Fibroblast of skin of scalp (primary cell): ENCODE data around the gene MOCS2.
A peak's percentile ranks its signal among the peaks of the same experiment; 100 is the strongest.

ENCODE experiments used
- DNase-seq: peaks from one replicate; pipeline ENCODE4 v3.0.0-alpha.2; 2013

The MOCS2 gene

GRCh38 chr5:53092242-53092641 lies 17.3 kb downstream of the MOCS2 start:
- no peak for DNase-seq

- peak; percentile 65 for DNase-seq
Observed at GRCh38 chr5:53091289-53091688, 18.3 kb downstream of the MOCS2 start.

DNA sequence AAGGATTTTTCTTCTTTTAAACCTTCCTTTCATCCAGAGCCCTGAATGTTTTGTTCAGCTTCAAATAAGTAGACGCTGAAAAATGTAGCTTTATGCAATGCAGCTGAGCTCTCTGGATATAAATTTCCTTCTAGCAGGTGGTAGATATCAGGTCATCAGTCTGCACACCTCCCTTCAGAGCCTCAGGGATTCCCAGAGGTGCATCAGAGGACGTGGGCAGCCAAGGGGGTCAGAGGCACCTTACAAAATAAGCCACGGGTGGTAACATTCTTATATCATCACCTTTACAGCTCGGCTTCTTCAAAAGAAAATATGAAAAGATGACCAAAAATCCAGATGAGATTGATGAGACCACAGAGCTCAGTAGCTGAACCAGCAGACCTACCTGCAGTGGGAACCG lies 19.3 kb downstream of the MOCS2 start:
- DNase-seq: no peak

DNA sequence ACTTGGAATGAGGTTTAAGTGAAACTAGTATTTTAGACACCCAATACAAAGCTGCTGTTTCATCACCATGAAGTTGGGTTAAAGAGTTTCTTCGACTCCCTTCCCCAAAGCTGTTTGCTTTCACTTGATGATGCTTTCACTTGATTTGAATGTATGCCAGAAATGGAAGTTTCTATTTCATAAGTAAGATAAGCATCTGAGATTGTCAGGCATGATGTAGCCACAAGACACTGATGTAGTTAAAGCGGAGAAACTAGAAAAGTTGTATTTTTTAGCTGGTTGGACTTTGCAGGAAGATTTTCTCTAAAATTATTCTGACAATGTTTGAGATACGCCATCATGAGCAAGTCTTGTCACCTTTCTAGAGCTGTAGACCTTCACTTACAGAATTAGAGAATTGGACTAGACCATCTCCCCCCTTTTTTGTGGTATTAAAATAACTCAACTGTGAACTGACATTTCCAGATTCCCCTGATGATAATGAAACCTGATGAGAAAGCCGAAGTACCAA lies 20.0 kb downstream of the MOCS2 start:
- DNase-seq: peak; percentile 16

GRCh38 chr5:53087621-53088121 lies 21.9 kb downstream of the MOCS2 start:
- DNase-seq: no peak

DNA sequence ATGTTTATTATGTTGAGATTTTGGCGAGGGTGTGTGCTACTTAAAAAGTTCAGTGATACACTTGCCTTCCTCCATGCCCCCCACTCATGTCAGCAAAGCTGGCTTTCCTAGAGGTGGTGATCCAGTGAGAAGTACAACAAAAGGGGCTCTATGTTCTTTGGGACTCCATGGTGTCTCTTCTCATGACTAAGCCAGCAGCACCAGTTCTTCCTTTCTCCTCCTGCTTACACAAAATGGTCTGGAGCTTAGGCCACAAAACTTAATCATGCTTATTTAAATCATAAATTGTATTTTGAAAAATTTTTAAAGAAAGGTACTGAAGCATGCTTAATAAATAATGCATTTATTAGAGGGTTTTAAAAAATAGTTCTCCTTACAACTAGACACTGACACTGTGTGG lies 22.4 kb downstream of the MOCS2 start:
- no peak for DNase-seq

DNA sequence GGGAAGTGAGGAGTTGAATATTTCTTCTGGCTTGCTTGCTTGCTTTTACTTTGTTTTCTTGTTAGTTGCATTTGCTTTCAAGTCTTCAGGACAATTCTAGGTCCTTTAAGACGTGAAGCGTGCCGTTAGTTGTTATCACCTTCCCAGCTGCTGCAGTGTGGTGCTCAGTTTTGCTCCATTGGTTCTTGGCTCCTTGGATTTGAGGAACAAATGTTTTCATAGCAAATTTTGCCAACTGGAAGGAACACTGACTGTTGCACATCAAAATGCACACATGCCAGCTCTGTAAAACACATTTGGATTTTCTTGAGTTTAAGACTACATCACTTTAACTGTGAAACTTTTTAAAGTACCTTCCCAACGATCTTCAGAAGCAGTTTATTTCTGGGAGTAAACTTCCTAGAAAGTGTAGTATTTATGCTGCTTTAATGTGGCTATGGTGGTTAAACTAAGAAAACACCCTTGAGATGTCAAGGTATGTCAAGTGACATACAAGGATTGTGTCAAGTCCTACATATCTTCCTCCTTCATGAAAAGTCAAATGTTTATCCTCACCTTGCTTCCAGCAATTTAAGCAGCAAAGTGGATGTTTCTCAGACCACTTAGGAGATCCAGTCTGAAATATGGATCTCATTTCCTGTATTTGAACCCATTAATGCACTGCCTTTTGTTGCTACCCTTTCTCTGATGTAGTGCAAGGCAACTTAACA lies 24.9 kb downstream of the MOCS2 start:
- no peak for DNase-seq

DNA sequence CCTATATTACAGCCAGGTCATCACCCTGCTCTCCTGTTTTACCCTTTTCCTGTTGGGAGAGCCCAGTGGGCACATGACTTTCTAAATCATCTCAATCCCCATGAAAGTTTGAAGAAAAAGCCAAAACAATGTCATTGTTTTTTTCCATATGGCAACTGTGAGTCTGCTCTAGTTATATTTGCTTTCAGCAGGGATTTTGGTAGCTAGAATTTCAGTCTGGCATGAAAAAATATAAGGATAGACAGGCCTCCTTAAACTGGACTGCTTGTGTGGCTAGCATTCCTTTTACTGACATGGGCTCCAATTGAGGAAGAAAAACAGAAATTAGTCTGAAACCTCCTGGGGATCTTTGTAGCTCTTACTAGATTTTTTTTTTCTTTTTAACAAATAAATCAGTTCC lies 25.6 kb downstream of the MOCS2 start:
- no peak for DNase-seq

DNA sequence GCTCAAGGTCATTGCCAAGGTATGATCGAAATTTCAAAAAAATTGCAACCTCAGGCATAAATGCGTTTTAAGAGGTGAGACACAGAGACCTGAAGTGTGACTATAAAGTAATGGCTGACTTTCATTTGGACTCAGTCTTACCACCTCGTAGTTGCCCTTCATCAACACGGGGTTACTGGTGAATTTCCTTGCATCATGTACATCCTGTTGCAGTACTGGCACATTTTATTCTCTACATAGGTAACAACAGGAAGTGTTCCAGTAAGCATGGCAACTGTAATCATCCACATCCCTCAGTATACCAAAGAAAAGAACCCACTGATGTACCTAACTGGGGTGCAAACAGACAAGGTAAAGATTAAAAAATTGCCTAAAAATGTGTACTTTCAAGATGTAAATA lies 29.3 kb downstream of the MOCS2 start:
- DNase-seq: no peak

DNA sequence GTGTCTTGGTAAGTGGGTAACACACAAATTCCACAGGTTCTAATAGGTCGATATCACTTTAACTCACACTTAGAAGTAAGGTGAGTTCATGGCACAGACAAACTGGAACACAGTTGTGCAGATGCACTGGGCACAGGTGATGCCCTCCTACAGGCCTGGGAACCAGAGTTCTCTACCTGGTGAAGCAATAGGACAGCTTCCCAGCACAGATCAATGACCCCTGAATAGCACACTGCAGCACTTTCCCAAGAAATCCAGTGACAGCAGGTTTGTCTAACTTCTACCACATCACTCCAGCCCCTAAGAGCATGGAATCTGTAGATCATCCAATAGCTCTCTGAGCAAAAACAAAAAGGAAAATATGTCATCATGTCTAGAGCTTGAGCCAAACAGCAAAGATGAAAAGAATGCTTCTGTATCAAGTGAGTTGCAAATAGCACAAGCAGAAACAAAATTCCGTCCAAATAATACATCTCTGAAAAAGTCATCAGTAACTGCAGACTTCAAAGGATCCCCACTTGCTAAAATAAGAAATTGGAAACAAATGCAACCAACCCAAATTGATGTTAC lies 33.5 kb downstream of the MOCS2 start:
- DNase-seq: no peak

GRCh38 chr5:53073348-53073747 lies 36.2 kb downstream of the MOCS2 start:
- DNase-seq: no peak

- peak; percentile 59 for DNase-seq
Observed at GRCh38 chr5:53071738-53072137, 37.8 kb downstream of the MOCS2 start.

DNA sequence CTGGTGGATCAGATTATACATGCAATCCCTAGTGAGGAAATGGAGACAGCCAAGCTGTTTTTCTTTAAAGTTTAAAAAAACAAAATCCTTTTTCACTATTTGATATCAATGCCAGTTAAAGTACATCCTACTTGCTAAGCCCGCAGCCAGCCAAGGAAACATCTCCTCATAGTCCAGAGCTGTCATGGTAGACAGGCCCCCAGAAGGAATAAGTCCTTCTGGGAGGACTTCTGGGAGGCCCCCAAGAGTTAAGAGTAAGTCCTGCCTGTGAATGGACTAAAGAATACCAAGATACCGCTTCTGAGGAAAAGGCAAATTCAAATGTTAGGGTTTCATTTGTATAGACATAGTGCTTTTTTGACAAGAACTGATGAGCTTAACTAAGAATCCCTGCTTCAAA lies 38.3 kb downstream of the MOCS2 start:
- DNase-seq: peak; percentile 15

- DNase-seq: peak; percentile 62
Observed at GRCh38 chr5:53069626-53070025, 39.9 kb downstream of the MOCS2 start.

DNA sequence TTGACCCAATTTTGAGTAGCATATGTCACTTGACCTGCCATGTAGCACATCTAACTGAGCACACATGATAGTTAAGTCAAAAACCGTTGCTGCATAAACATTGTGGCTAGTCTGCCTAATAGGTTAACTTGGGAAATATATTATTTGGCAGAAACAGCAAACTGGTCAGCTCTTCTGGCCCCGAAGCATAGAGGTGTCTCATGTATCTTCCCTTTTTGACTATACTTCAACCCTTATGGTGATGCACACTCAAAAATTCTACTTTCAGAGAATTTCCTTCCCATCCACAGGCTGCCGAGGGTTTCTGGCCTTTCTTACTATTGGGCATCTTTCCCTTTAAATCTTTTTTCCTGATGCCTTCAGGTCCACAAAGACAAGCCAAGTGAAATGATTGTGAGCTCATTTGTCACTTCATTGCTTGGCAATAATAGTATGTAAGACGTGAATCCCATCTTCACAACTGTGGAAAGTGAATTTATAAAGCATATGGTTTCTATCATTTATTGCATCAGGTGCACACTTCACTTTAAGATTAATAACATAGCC lies 41.2 kb downstream of the MOCS2 start:
- DNase-seq: no peak

DNA sequence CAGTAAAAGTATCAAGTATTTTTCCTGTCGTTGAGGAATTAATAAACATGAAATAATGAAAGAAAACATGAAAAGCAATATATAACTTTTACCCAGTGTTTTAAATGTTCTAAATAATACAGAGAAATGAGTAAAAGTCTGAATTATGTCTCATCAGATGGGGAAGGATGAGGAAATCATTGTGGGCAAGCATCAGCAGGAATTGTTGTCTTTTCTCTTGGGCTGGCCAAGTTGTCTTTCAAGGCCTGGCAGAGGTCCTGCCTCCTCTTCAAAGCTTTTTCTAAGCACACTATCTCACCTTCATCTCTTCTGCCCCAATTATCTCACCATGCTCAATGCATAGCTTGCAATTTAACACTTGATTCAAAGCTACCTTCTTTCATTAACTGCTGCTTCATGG lies 41.9 kb downstream of the MOCS2 start:
- peak; percentile 42 for DNase-seq

GRCh38 chr5:53066088-53066487 lies 43.5 kb downstream of the MOCS2 start:
- DNase-seq: no peak

GRCh38 chr5:53063791-53064190 lies 45.8 kb downstream of the MOCS2 start:
- DNase-seq: peak; percentile 19

- peak; percentile 36 for DNase-seq
Observed at GRCh38 chr5:53063176-53063575, 46.4 kb downstream of the MOCS2 start.

GRCh38 chr5:53059281-53059680 lies 50.3 kb downstream of the MOCS2 start:
- DNase-seq: peak; percentile 21

GRCh38 chr5:53055365-53055764 lies 54.2 kb downstream of the MOCS2 start:
- DNase-seq: no peak

GRCh38 chr5:53053364-53053763 lies 56.2 kb downstream of the MOCS2 start:
- DNase-seq: no peak

GRCh38 chr5:53052499-53052898 lies 57.1 kb downstream of the MOCS2 start:
- DNase-seq: peak; percentile 15

DNA sequence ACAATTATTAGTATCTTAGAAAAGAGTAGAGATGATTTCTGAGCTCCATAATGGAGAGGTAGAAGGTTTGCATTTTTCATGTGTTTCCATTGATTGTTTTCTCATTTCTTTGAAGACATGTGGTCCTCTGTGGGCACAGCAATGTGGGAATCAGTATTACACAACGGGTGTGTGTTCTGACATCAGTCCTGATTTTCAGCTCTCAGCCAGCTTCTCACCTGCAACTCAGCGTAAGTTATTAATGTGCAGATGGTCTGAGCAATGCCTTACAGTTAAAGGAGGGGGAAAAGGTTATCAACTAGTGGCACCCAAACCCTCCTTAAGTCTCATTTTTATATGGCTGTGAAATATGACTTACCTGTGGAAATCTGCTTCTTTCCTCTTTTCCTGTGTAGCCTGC lies 61.3 kb downstream of the MOCS2 start:
- DNase-seq: no peak
